ENCODE data around the gene MRI1.
"Not testable (repeated sequence)": the region's sequence is repeated elsewhere in the genome, so short reads cannot be mapped to it uniquely, and the experiment has no call there.

MRI1 gene

DNA sequence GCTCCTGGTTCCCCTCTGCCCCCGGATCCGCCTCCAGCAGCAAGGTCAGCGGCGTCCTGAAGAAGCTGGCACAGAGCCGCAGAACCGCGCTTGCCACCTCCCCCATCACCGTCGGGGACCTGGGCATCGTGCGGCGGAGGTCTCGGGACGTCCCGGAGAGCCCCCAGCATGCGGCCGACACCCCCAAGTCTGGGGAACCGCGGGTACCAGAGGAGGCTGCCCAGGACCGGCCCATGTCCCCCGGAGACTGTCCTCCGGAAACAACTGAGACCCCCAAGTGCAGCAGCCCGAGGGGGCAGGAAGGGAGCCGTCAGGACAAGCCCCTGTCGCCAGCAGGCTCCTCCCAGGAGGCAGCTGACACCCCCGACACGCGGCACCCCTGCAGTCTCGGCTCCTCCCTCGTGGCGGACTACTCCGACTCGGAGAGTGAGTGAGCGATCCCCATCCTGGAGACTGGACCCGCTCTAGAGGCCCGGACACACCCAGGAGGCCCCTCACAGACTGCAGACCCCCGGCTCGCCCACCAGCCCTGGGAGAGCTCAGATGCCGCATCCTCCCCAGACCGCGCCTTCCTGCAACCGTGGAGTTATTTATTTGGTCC lies 1.6 kb upstream of the MRI1 start:
- DNase-seq, result no peak

DNA sequence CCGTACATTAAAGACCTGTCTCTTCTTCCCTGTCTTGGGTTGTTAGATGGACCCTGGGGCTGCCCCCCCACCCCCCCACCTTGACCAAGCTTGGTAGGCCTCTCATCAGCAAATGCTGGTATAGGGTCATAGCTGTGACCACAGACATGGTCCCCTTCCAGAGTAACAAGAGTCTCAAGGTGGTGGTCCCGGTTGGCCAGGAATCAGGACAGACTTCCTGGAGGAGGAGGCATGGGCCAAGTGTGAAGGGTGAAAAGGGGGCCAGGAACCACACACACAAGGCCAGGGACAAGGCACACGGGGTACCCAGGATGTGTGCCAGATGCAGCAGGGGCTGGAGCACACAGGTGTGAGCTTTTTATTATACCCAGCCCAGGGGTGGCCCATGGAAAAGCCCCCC lies 1.1 kb upstream of the MRI1 start:
- DNase-seq, result no peak

DNA sequence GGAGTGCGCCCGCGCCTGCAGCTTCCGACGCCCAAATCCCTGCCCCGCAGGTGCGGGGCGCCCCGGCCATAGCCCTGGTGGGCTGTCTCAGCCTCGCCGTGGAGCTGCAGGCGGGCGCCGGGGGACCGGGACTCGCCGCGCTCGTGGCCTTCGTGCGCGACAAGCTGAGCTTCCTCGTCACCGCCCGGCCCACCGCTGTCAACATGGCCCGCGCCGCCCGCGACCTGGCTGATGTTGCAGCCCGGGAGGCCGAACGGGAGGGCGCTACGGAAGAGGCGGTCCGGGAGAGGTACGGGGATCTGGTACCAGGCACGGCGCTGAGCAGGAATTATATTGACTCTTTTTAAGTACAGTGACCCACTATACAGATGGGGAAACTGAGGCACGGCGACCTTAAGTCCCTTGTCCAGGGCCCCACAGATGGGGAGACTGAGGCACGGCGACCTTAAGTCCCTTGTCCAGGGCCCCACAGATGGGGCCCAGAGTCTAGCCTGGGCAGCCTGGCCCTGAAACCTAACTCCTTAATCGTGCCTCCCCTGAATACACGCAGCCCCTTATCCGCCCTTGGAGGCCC lies 586 bp downstream of the MRI1 start:
- peak; percentile 44 for DNase-seq

GRCh38 chr19:13765395-13766094 lies 1.2 kb downstream of the MRI1 start:
- DNase-seq, result no peak

GRCh38 chr19:13766095-13766481 lies 1.8 kb downstream of the MRI1 start:
- no peak for DNase-seq

- no peak for DNase-seq
Measured at GRCh38 chr19:13768510-13768909, 4.2 kb downstream of the MRI1 start.

DNA sequence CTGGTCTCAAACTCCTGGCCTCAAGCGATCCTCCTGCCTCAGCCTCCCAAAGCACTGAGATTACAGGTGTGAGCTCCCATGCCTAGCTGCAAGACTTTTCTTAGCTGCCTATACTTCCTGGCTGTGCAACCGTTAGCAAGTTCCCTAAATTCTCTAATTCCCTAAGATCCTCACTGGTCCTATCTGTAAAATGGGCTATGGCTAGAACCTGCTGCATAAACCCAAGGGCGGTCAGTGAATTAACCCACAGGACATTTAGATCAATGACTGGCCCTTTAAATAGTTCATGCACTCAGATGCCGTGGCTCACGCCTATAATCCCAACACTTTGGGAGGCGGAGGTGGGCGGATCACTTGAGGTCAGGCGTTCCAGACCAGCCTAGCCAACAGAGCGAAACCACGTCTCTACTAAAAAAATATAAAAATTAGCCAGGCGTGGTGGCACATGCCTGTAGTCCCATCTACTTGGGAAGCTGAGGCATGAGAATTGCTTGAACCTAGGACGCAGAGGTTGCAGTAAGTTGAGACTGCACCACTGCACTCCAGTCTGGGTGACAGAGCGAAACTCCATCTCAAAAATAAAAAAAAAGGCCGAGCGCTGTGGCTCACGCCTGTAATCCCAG lies 5.8 kb downstream of the MRI1 start:
- DNase-seq, result no peak

DNA sequence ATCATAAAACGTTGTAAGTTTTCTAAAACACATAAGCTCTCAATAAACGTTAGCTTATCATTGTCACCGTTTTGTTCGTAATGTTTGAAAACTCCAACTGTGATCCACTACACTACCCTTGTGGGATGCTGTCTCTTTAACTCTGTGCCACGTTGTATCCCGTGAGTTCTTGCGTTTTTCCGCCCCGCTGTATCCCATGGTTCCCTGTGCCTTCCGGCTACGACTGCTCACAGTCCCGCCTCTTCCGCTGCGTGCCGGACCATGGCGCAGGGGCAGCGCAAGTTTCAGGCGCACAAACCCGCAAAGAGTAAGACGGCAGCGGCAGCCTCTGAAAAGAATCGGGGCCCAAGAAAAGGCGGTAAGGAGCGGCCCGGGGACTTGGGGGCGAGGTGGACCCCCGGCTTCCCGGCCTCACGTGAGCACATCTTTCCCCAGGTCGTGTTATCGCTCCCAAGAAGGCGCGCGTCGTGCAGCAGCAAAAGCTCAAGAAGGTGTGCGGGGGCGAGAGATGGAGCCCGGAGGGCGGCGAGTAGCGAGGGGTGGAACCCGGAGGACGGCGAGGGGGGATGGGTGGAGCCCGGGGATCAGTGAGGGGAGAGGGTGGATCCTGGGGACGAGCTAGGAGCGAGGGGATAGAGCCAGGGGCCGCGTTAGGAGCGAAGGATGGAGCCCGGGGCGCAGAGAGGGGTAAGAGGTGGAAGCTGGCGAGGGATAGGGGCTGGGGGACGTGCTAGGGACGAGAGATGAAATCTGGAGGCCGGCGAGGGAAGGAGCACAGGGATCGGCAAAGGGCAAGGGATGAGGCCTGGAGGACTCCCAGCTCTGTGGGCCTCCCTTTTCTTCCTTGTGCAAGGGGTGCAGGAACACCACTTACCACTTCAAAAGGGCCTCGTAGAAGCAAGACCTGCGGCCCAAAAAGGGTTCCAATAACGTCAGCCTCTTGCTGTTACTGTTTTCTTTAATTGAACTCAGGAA lies 10.2 kb downstream of the MRI1 start, which contains the start of gene C19orf53:
Gene C19orf53 (plus strand): TSS at position 240 of the 975 bp plus-strand sequence. CDS start 22 bp downstream, at position 262.
- DNase-seq, result peak; percentile 82

DNA sequence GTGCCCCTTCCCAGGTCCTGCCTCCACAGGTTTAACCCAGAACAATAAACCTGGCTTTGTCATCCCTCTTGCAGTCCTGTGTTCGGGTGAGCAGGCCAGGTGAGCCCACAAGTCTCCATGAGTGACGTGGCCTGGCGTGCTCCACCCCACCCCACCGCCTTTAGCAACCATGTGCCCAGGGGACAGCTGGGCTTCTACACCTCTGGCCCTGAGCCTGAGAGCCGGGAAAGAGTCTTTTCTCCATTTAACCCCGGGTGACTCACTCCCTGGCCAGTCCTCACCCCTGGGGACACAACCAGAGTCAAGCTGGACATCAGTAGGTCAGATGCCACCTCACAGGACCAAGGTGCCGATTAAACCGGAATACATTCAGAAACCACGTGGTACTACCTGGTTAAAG lies 14.1 kb downstream of the MRI1 start:
- DNase-seq, result no peak

- DNase-seq, result no peak
Measured at GRCh38 chr19:13778847-13779246, 14.5 kb downstream of the MRI1 start.

DNA sequence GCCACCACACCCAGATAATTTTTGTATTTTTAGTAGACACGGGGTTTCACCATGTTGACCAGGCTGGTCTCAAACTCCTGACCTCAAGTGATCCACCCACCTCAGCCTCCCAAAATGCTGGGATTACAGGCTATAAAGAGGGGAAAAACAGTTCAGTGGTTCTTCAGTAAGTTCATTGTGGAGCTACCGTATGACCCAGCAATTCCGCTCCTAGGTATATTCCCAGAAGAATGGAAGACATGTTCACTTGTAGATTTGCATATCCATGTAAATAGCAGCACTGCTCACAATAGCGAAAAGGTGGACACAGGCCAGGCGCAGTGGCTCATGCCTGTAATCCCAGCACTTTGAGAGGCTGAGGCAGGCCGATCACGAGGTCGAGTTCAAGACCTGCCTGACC lies 15.5 kb downstream of the MRI1 start:
- DNase-seq, result not testable (repeated sequence)

- no peak for DNase-seq
Measured at GRCh38 chr19:13781547-13781946, 17.2 kb downstream of the MRI1 start.

- DNase-seq, result no peak
Measured at GRCh38 chr19:13782537-13782936, 18.2 kb downstream of the MRI1 start.

- no peak for DNase-seq
Measured at GRCh38 chr19:13783565-13784500, 19.5 kb downstream of the MRI1 start.

DNA sequence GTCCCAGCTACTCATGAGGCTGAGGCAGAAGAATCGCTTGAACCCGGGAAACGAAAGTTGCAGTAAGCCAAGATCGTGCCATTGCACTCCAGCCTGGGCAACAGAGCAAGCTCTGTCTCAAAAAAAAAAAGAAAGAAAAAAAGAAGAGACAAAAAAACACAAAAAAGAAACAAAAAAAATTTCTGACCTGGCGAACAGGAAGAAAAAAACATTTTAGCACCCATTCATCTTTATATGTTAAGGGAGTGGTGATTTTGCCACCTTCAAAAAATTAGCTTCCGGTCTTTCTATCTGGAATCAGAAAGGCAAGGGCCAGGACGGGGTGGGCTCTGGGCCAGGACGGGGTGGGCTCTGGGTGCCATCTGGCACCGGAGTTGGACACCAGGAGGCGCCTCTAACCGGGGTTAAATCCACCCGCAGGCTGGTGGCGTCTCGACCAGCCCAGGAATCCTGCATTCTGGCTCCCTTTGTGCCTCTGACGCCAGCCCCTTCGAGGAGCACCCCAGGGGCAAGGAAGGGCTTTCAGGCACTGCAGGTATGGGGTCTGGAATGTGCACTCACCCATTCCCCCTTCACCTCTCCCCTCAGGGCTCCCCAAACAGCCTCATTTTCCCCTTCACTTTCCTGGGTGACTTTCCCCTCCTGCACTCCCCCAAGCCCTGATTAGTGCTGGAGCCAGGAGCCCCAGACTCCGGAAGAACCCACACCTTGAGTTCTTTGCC lies 20.6 kb downstream of the MRI1 start:
- peak; percentile 70 for DNase-seq

- DNase-seq, result peak; percentile 19
Measured at GRCh38 chr19:13788991-13789390, 24.7 kb downstream of the MRI1 start.

DNA sequence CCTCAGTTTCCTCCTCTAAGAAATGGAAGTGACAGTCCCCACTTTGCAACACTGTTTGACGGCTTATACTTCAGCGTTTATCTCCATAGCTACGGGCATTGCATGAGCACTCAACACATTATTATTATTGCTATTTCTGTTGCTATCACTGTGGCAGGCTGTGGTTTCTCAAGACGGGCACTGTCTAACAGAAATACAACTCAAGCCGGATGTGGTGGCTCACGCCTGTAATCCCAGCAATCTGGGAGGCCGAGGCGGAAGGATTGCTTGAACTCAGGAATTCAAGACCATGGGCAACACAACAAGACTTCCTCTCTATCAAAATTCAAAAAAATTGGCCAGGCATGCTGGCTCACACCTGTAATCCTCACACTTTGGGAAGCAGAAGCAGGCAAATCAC lies 26.0 kb downstream of the MRI1 start:
- no peak for DNase-seq

GRCh38 chr19:13793317-13793716 lies 29.0 kb downstream of the MRI1 start:
- DNase-seq, result not testable (repeated sequence)

DNA sequence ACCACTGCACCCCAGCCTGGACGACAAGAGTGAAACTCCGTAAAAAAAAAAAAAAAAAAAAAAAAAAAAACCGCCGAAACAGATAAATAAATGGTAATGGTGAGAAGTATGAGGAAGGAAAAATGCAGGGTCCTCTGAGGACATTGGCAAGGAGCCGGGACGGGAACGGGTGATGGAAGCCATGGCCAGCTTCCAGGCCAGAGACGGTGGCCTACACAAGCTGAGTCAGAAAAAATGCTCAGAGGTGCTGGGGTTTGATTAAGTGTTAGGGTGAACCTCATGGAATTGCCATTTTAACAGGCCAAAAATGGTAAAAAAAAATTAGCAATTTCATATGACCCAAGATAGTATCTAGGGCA lies 30.1 kb downstream of the MRI1 start:
- DNase-seq, result no peak

DNA sequence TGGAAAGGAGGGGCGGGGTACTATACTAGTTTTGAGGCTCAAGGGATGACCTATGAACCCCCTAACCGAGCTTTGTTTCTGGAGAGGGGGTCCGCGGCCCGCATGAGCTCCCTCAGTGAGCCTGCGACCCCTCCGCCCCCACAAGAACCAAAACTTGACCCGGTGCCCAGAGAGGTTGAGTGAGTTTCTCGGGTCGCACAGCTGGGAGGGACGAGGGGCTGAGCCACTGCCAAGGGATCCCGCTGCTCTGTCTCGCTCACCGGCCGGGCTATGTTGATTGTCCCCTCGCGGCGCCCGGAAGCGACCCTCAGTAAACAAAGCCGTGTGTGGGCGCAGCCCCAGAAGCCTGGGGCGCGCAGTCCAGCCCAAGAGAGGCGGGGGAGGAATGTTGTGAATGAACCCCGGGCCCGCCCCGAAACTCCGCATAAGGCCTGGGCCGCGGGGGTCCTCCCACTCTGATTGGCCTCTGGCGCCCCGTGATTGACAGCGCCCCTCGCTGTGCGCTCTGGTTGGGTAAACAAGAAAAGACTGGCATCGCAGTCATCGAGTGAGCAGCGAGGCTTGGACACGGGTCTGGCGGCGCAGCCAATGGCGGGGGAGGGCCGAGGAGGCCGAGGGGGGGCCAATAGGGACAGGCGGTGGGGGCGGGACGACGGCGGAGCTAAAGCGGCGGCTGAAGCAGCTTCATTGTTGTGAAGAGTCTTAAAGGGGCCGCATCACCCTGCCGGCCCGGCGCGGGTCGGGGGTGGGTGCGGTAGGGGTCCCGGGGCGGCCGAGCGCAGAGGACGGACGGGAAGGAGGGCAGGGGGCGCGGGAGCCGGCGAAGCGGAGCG lies 30.7 kb downstream of the MRI1 start, which contains the start of gene ZSWIM4:
Gene ZSWIM4 (plus strand): TSS at position 687 of the 833 bp plus-strand sequence. CDS start 206 bp downstream, outside the sequence.
- peak; percentile 81 for DNase-seq

All from activated CD4-positive, alpha-beta T cell treated with anti-CD3 and anti-CD28 coated beads, Interleukin-2, amount 50 U/mL, for 1 hour (primary cell).